ENCODE measurements around the gene ALG12.

GRCh38 chr22:49881856-49882255, 36.4 kb downstream of the ALG12 start:
- TF ChIP-seq EZH2 (IDR thresholded peaks at IDR 0.05; ENCODE audit: borderline replicate concordance, insufficient read depth, low read length, poor library complexity, severe bottlenecking) (no peak), CTCF (IDR thresholded peaks at IDR 0.05; ENCODE audit: poor library complexity, severe bottlenecking) (no peak), RAD21 (conservative IDR thresholded peaks at IDR 0.05) (no peak), POLR2AphosphoS5 (IDR thresholded peaks at IDR 0.05) (no peak)

Data from neural cell (in vitro differentiated cells).